NCI-H82 treated with DMSO at 0.1 percent for 48 hours (cell line): ENCODE measurements around the gene JTB.

ENCODE experiments used
- DNase-seq: peaks from one replicate; lab custom pipeline; 2025; ENCODE audit not compliant: unreplicated experiment; lab: John Stamatoyannopoulos, UW

JTB gene

GRCh38 chr1:153933955-153934354, 43.5 kb downstream of the JTB start:
- DNase-seq, result no peak

DNA sequence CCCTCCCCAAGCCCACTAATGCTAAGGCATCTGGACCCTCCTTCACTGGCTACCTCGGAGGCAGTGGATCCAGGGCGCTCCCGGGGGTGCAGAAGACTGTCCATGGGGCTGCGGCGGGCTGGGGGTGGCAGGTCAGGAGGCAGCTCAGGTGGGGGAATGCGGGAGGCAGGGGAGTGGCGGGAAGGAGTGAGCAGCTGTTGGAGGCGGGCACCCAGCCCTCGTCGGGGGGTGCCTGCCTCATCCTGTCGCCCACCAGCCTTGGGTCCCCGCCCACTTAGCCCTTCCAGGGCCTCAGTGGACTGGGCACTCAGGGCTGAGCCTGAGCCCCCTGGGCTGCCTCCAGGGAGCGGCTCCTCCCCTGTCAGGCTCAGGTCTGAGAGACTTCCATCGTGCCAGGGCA, 44.0 kb downstream of the JTB start:
- no peak for DNase-seq

GRCh38 chr1:153932156-153933131, 45.0 kb downstream of the JTB start:
- no peak for DNase-seq

DNA sequence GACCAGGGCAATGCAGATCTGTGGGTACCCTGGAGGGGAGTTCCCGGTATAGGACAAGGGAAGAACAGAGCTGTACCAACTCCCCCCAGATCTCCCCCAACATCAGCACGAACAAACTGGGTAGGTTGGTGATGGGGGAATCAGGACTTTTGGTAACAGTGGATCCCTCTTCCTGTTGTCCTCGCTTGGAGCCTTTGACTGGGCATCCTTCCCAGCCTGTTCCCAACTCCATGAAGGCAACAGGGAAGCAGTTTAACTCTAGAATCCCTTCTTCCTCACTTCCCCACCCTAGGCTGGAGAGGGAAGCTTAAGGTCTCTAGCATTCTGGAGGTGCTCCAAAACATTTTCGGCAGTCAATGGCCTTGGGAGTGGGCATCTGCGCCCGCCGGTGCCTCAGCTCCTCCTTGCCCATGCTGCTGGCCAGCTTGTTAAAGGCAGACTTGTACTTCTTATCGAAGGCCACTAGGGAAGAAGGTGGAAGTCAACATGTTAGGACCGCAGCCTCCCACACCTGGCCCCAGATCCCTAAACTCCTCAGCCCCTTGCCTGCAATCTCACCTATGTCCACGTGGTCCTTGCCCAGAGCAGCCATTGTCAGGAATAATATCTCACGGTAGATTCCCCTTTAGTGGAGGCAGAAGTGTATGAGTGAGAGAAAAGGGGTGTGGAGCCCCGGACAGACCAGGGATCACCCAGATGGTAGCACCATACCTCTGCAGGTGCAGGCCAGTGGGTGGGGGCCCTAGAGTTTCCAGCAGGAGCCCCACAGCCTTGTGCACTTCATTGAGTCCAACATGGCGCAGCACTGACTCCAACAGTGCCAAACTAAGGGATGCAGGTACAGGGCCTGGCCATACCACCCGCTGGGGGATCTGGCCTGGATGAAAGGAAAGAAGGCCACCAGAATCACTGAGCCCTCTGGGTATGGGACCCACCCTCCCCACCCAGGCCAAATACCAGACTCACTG, 47.2 kb downstream of the JTB start:
- DNase-seq, result no peak

DNA sequence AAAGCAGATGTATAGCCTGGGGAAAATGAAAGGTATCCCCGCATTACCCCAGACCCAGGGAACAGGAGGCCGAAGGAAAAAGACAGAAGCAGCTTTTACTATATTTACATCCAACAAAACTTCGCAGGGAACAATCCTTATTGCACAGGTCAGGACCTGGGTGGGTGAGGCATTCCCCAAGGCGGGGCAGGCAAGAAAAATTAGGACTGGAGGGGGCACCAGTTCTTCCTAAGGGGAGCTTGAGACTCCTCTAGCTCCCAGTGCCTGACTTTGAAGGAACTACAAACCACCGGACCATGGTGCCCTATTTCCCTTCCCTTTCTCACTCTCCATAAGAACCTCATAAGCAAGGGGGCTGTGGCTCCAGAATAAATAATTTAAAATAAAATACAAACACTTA, 48.0 kb downstream of the JTB start:
- DNase-seq, result no peak

DNA sequence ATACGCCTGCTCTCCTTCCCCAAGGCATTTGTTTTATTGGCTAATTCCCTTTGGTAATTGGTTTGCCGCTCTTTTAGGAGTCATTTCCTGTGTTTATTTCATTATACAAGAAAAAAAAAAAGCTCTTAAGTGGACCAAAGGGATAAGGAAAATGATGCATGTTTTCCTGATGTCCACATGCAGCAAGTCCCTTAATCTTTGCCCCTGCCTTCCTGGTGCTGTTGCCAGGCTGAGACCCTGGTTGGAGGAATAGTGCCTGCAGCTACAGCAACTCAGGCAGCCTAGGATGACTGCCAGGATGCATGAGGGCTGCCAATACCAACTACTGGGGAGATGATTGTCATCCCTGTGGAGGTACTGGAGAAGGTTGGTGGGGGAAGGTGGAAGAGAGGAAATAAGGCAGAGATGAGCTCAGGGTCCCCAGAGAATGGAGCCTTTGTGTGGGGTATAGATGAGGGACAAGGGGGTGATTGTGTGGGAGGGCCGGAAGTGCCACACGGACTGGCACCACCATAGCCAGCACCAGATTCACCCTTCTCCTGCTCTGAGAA, 48.6 kb downstream of the JTB start:
- no peak for DNase-seq

DNA sequence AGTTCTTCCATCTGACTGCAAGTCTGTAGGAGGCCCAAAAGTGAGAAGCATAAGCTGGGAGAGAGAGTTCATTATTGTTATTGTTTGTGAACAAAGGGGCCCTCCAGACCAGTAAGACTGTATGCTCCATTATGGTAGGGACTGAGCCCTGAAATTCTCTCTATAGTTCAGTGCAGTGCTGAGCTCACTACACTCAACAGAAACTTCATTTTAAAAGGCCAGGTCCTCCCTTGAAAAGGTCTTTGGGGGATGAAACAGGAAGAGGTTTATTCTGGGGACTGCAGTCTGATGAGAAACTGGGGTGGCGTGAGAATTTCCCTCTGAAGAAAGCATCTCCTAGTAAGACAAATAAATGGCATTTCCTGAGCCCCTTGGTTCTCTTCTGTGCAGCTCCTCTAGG, 49.2 kb downstream of the JTB start:
- DNase-seq, result no peak

DNA sequence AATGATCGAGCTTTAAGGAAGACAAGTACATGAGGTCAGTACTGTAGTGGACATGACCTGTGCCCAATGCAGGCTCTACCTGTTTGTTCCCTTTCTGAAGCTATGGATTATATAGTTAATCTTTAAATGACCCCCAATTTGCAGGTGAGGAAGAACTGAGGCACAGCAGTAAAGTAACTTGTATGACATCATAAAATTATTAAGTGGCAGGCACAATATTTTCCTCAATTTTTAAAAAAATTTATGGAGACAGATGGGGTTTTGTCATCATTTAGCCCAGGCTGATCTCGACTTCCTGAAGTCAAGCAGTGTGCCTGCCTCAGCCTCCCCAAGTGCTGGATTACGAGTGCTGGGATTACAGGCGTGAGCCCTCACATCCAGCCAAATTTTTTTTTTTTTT, 51.1 kb downstream of the JTB start:
- no peak for DNase-seq
